GM23338 (cell line): ENCODE data around the gene HTT. TPM values are rescaled to one million over a fixed set of nuclear protein-coding genes. Genes with fewer than 3 reads are reported as not detected.

Source experiments
- ATAC-seq: fragments of 200-7000 bp; cut with Tn5 transposase; 3 replicates; pipeline ENCODE4 v1.9.1; 2020
- DNase-seq: peaks from one replicate; pipeline ENCODE4 v3.0.0-alpha.2; 2015; ENCODE audit warnings: low spot score
- H2AFZ ChIP-seq: fragments of 200-600 bp; sonication (generic); 2 replicates; pipeline ENCODE4 v1.8.0; 2016; ENCODE audit warnings: antibody characterized with exemption, mild to moderate bottlenecking, moderate library complexity
- H3F3A ChIP-seq: fragments of 200-600 bp; sonication (generic); replicated peaks from 2 replicates; pipeline ENCODE4 v1.8.0; 2017; ENCODE audit warnings: antibody characterized with exemption, mixed run types, low read depth
- H3K27ac ChIP-seq: fragments of 200-600 bp; sonication (generic); 2 replicates; pipeline ENCODE4 v1.6.1; 2016; ENCODE audit warnings: low read depth
- H3K27me3 ChIP-seq: fragments of 200-600 bp; sonication (generic); 2 replicates; pipeline ENCODE4 v1.8.0; 2016; ENCODE audit warnings: mild to moderate bottlenecking, mixed run types, moderate library complexity; ENCODE audit not compliant: insufficient read depth
- H3K36me3 ChIP-seq: fragments of 200-600 bp; sonication (generic); 2 replicates; pipeline ENCODE4 v1.8.0; 2016; ENCODE audit warnings: mild to moderate bottlenecking; ENCODE audit not compliant: insufficient read depth
- H3K4me1 ChIP-seq: fragments of 200-600 bp; sonication (generic); 2 replicates; pipeline ENCODE4 v1.8.0; 2016; ENCODE audit warnings: mild to moderate bottlenecking, moderate library complexity; ENCODE audit not compliant: insufficient read depth
- H3K4me2 ChIP-seq: fragments of 200-600 bp; sonication (generic); 2 replicates; pipeline ENCODE4 v1.7.1; 2017; ENCODE audit warnings: mixed run types
- H3K4me3 ChIP-seq: fragments of 200-600 bp; sonication (generic); 2 replicates; pipeline ENCODE4 v1.6.1; 2016; ENCODE audit warnings: mixed run types
- H3K79me2 ChIP-seq: fragments of 200-600 bp; sonication (generic); replicated peaks from 2 replicates; pipeline ENCODE4 v1.8.0; 2017; ENCODE audit warnings: mild to moderate bottlenecking; ENCODE audit not compliant: insufficient read depth
- H3K9me2 ChIP-seq: fragments of 200-600 bp; sonication (generic); 2 replicates; pipeline ENCODE4 v1.8.0; 2017; ENCODE audit not compliant: insufficient read depth
- H4K20me1 ChIP-seq: fragments of 200-600 bp; sonication (generic); replicated peaks from 2 replicates; pipeline ENCODE4 v1.8.0; 2017; ENCODE audit warnings: mild to moderate bottlenecking; ENCODE audit not compliant: insufficient read depth
- H3K27ac Mint-ChIP-seq: 2 replicates; pipeline ENCODE4 v1.8.0; 2020; ENCODE audit warnings: inconsistent platforms, mild to moderate bottlenecking, moderate library complexity, mixed read lengths
- H3K27me3 Mint-ChIP-seq: 3 replicates; pipeline ENCODE4 v1.8.0; 2022; ENCODE audit warnings: low read depth, mild to moderate bottlenecking, moderate library complexity, mixed read lengths, inconsistent platforms; ENCODE audit not compliant: insufficient read depth, poor library complexity
- H3K36me3 Mint-ChIP-seq: 3 replicates; pipeline ENCODE4 v1.8.0; 2021; ENCODE audit warnings: low read depth, mild to moderate bottlenecking, inconsistent platforms, moderate library complexity, mixed read lengths
- H3K4me1 Mint-ChIP-seq: 3 replicates; pipeline ENCODE4 v1.8.0; 2020; ENCODE audit warnings: mild to moderate bottlenecking, inconsistent platforms, mixed read lengths
- H3K4me3 Mint-ChIP-seq: 3 replicates; pipeline ENCODE4 v1.8.0; 2021; ENCODE audit warnings: moderate library complexity, mild to moderate bottlenecking, inconsistent platforms, mixed read lengths
- H3K9me3 Mint-ChIP-seq: 3 replicates; pipeline ENCODE4 v1.8.0; 2020; ENCODE audit warnings: moderate library complexity, mild to moderate bottlenecking, inconsistent platforms, mixed read lengths
- CREB1 ChIP-seq: fragments of 250-450 bp; sonication (Bioruptor Pico); IDR thresholded peaks from 2 replicates; pipeline ENCODE4 v1.5.0; 2020; ENCODE audit warnings: low read depth, mild to moderate bottlenecking, moderate library complexity
- JUNB ChIP-seq: IDR thresholded peaks from one replicate; pipeline ENCODE4 v1.6.1; 2016; ENCODE audit warnings: antibody characterized with exemption; ENCODE audit not compliant: unreplicated experiment
- STAT1 ChIP-seq: IDR thresholded peaks from one replicate; pipeline ENCODE4 v1.6.1; 2016; ENCODE audit warnings: antibody characterized with exemption; ENCODE audit not compliant: unreplicated experiment
- ZNF114 ChIP-seq: fragments of 250-450 bp; sonication (Bioruptor Pico); IDR thresholded peaks from 2 replicates; pipeline ENCODE4 v1.5.0; 2020; ENCODE audit warnings: mild to moderate bottlenecking, moderate library complexity
- polyA plus RNA-seq: library from polyadenylated mRNA; unstranded; fragments of >200 nt; fragmentation: Nextera tagmentation; extraction: Ambion mirVana; gene quantifications from 2 replicates; pipeline ENCODE4 v1.2.1, GENCODE V29; 2016
- total RNA-seq: library from RNA; depleted of rRNA; stranded (reverse); fragments of >200 nt; shearing (Covaris generic); gene quantifications from 2 replicates; pipeline ENCODE4 v1.2.3, GENCODE V29; 2014
- TF ChIP-seq, protein P1 (sequence below): fragments of 250-450 bp; sonication (Bioruptor Pico); IDR thresholded peaks from 2 replicates; pipeline ENCODE4 v1.5.0; 2020; ENCODE audit warnings: mild to moderate bottlenecking, moderate library complexity
- TF ChIP-seq, protein P2 (sequence below): IDR thresholded peaks from 2 replicates; pipeline ENCODE4 v1.6.1; 2016; ENCODE audit warnings: antibody characterized with exemption

Gene HTT
- total and polyA plus RNA-seq, 2 experiments from 2014 or later: 26.6 to 67.7 TPM

DNA sequence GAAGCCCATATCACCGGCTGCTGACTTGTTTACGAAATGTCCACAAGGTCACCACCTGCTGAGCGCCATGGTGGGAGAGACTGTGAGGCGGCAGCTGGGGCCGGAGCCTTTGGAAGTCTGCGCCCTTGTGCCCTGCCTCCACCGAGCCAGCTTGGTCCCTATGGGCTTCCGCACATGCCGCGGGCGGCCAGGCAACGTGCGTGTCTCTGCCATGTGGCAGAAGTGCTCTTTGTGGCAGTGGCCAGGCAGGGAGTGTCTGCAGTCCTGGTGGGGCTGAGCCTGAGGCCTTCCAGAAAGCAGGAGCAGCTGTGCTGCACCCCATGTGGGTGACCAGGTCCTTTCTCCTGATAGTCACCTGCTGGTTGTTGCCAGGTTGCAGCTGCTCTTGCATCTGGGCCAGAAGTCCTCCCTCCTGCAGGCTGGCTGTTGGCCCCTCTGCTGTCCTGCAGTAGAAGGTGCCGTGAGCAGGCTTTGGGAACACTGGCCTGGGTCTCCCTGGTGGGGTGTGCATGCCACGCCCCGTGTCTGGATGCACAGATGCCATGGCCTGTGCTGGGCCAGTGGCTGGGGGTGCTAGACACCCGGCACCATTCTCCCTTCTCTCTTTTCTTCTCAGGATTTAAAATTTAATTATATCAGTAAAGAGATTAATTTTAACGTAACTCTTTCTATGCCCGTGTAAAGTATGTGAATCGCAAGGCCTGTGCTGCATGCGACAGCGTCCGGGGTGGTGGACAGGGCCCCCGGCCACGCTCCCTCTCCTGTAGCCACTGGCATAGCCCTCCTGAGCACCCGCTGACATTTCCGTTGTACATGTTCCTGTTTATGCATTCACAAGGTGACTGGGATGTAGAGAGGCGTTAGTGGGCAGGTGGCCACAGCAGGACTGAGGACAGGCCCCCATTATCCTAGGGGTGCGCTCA, 165.8 kb downstream of the HTT start:
- H3K27ac Mint-ChIP-seq: no peak overlapping the region
- Histone ChIP-seq H3K27ac (no peak overlapping the region), H3K27me3 (no peaks in the 10 kb centered on the region), H3K9me2 (no peaks in the 10 kb centered on the region), H3K4me1 (peaks cover 12% of the 10 kb centered on the region), H3K4me3 (no peak overlapping the region), H2AFZ (no peak overlapping the region), H4K20me1 (peaks cover 20% of the 10 kb centered on the region), H3K79me2 (no peaks in the 10 kb centered on the region), H3K4me2 (no peak overlapping the region), H3K36me3 (peaks cover 11% of the 10 kb centered on the region; the same call in 1 of the 2 replicates), H3F3A (0 out of 2 replicates have a peak, but pooled peaks cover 3% of the 10 kb centered on the region)
- ATAC-seq: no peak
- H3K4me1 Mint-ChIP-seq: peaks cover 50% of the 10 kb centered on the region
- TF ChIP-seq CREB1 (CRISPR knock-in tag) (no peak), JUNB (no peak), ZNF114 (no peak), STAT1 (no peak)
- TF ChIP-seq, protein P1, sequence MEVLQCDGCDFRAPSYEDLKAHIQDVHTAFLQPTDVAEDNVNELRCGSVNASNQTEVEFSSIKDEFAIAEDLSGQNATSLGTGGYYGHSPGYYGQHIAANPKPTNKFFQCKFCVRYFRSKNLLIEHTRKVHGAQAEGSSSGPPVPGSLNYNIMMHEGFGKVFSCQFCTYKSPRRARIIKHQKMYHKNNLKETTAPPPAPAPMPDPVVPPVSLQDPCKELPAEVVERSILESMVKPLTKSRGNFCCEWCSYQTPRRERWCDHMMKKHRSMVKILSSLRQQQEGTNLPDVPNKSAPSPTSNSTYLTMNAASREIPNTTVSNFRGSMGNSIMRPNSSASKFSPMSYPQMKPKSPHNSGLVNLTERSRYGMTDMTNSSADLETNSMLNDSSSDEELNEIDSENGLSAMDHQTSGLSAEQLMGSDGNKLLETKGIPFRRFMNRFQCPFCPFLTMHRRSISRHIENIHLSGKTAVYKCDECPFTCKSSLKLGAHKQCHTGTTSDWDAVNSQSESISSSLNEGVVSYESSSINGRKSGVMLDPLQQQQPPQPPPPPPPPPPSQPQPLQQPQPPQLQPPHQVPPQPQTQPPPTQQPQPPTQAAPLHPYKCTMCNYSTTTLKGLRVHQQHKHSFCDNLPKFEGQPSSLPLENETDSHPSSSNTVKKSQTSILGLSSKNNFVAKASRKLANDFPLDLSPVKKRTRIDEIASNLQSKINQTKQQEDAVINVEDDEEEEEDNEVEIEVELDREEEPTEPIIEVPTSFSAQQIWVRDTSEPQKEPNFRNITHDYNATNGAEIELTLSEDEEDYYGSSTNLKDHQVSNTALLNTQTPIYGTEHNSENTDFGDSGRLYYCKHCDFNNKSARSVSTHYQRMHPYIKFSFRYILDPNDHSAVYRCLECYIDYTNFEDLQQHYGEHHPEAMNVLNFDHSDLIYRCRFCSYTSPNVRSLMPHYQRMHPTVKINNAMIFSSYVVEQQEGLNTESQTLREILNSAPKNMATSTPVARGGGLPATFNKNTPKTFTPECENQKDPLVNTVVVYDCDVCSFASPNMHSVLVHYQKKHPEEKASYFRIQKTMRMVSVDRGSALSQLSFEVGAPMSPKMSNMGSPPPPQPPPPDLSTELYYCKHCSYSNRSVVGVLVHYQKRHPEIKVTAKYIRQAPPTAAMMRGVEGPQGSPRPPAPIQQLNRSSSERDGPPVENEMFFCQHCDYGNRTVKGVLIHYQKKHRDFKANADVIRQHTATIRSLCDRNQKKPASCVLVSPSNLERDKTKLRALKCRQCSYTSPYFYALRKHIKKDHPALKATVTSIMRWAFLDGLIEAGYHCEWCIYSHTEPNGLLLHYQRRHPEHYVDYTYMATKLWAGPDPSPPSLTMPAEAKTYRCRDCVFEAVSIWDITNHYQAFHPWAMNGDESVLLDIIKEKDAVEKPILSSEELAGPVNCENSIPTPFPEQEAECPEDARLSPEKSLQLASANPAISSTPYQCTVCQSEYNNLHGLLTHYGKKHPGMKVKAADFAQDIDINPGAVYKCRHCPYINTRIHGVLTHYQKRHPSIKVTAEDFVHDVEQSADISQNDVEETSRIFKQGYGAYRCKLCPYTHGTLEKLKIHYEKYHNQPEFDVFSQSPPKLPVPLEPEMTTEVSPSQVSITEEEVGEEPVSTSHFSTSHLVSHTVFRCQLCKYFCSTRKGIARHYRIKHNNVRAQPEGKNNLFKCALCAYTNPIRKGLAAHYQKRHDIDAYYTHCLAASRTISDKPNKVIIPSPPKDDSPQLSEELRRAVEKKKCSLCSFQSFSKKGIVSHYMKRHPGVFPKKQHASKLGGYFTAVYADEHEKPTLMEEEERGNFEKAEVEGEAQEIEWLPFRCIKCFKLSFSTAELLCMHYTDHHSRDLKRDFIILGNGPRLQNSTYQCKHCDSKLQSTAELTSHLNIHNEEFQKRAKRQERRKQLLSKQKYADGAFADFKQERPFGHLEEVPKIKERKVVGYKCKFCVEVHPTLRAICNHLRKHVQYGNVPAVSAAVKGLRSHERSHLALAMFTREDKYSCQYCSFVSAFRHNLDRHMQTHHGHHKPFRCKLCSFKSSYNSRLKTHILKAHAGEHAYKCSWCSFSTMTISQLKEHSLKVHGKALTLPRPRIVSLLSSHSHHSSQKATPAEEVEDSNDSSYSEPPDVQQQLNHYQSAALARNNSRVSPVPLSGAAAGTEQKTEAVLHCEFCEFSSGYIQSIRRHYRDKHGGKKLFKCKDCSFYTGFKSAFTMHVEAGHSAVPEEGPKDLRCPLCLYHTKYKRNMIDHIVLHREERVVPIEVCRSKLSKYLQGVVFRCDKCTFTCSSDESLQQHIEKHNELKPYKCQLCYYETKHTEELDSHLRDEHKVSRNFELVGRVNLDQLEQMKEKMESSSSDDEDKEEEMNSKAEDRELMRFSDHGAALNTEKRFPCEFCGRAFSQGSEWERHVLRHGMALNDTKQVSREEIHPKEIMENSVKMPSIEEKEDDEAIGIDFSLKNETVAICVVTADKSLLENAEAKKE (CRISPR knock-in tag): no peak
- TF ChIP-seq, protein P2, sequence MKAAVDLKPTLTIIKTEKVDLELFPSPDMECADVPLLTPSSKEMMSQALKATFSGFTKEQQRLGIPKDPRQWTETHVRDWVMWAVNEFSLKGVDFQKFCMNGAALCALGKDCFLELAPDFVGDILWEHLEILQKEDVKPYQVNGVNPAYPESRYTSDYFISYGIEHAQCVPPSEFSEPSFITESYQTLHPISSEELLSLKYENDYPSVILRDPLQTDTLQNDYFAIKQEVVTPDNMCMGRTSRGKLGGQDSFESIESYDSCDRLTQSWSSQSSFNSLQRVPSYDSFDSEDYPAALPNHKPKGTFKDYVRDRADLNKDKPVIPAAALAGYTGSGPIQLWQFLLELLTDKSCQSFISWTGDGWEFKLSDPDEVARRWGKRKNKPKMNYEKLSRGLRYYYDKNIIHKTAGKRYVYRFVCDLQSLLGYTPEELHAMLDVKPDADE: no peak
- H3K36me3 Mint-ChIP-seq: peaks cover 38% of the 10 kb centered on the region
- no peak overlapping the region for H3K4me3 Mint-ChIP-seq
- no peak for DNase-seq
- no peaks in the 10 kb centered on the region for H3K9me3 Mint-ChIP-seq
- peaks cover 25% of the 10 kb centered on the region for H3K27me3 Mint-ChIP-seq
